Caco-2 (cell line): Measurements from ENCODE around the gene SCN4B. TPM values are rescaled to one million over a fixed set of nuclear protein-coding genes. Genes with fewer than 3 reads are reported as not detected.

Source experiments
- BruUV-seq: library from RNA; stranded (reverse); fragments of 400-500 nt; replicated peaks from 2 replicates; lab custom pipeline; 2021; lab: Mats Ljungman, UMichigan
- CTCF ChIA-PET: fragments of 300-600 bp; sonication (Branson Sonifier 250); formaldehyde crosslinking; loops from one replicate; lab custom pipeline; 2022; ENCODE audit warnings: antibody characterized with exemption; lab: Charles Lee
- POLR2A ChIA-PET: fragments of 300-600 bp; sonication (Branson Sonifier 250); formaldehyde crosslinking; loops from one replicate; lab custom pipeline; 2022; ENCODE audit warnings: antibody characterized with exemption; lab: Charles Lee
- DNase-seq, 2 experiments: peaks; one replicate each; pipeline versions ENCODE4 v3.0.0 to v3.0.0-alpha.2; 2020 to 2022
- H3K27me3 ChIP-seq: replicated peaks from 2 replicates; pipeline ENCODE4 v1.6.0; 2011; ENCODE audit warnings: low read length; ENCODE audit not compliant: control insufficient read depth, insufficient read depth
- H3K36me3 ChIP-seq: 2 replicates; pipeline ENCODE4 v1.5.1; 2011; ENCODE audit warnings: low read length; ENCODE audit not compliant: control insufficient read depth, insufficient read depth
- H3K4me1 ChIP-seq: fragments of 250-450 bp; sonication (Bioruptor Pico); 2 replicates; pipeline ENCODE4 v1.5.1; 2020; ENCODE audit warnings: mild to moderate bottlenecking
- H3K4me3 ChIP-seq: 2 replicates; pipeline ENCODE4 v1.5.1; 2011; ENCODE audit warnings: low read depth, mild to moderate bottlenecking, control low read depth, low read length
- H3K9me3 ChIP-seq: fragments of 250-450 bp; sonication (Bioruptor Pico); 2 replicates; pipeline ENCODE4 v1.5.1; 2020; ENCODE audit warnings: mild to moderate bottlenecking, moderate library complexity
- H3K27ac Mint-ChIP-seq: one replicate; pipeline ENCODE4 v1.8.0; 2022; ENCODE audit warnings: mixed read lengths; ENCODE audit not compliant: unreplicated experiment
- H3K27me3 Mint-ChIP-seq: one replicate; pipeline ENCODE4 v1.8.0; 2022; ENCODE audit warnings: mixed read lengths; ENCODE audit not compliant: insufficient read depth, unreplicated experiment
- H3K36me3 Mint-ChIP-seq: one replicate; pipeline ENCODE4 v1.8.0; 2022; ENCODE audit warnings: mild to moderate bottlenecking, mixed read lengths; ENCODE audit not compliant: insufficient read depth, unreplicated experiment
- H3K4me1 Mint-ChIP-seq: one replicate; pipeline ENCODE4 v1.8.0; 2022; ENCODE audit warnings: low read depth, mixed read lengths; ENCODE audit not compliant: unreplicated experiment
- H3K4me3 Mint-ChIP-seq: one replicate; pipeline ENCODE4 v1.8.0; 2022; ENCODE audit warnings: mild to moderate bottlenecking, moderate library complexity, mixed read lengths; ENCODE audit not compliant: unreplicated experiment
- H3K9me3 Mint-ChIP-seq: one replicate; pipeline ENCODE4 v1.8.0; 2022; ENCODE audit warnings: mixed read lengths; ENCODE audit not compliant: unreplicated experiment
- intact Hi-C: fragments of 100-400 bp; cut with micrococcal nuclease; formaldehyde crosslinking; loops from one replicate; pipeline ENCODE4 v1.10.0; 2022; ENCODE audit not compliant: unreplicated experiment
- total RNA-seq: library from RNA; stranded (reverse); gene quantifications from 2 replicates; pipeline ENCODE4 v1.2.3, GENCODE V29; 2022
- TF ChIP-seq, protein P1 (sequence below), 2 experiments: fragments of 200-600 bp in 1 of 2; IDR thresholded peaks; 1 replicate in 1 of 2; 2 replicates in 1 of 2; pipeline versions ENCODE4 v1.5.1 to v1.8.0; 2011 to 2022; ENCODE audit warnings: antibody characterized with exemption in 1 of 2, control low read depth in 1 of 2, inconsistent platforms in 1 of 2, low read depth in 1 of 2, low read length in 1 of 2, mild to moderate bottlenecking in 1 of 2, moderate library complexity in 1 of 2; ENCODE audit not compliant: insufficient read depth in 1 of 2, severe bottlenecking in 1 of 2, unreplicated experiment in 1 of 2

The SCN4B gene
- total RNA-seq, 1 experiment from 2014 or later: 0.70 TPM

GRCh38 chr11:118095967-118096367, 56.7 kb downstream of the SCN4B start:
- POLR2A ChIA-PET: interaction anchor here (0.6 to 1.0 kb wide), 3 partner anchors 12 to 19 kb away, joined by 4 to 8 read pairs (median 5); partner anchors contain the start of gene TMPRSS4
- peaks cover 64% of the 10 kb centered on the region for H3K4me1 ChIP-seq
- no peak overlapping the region for H3K4me3 ChIP-seq

DNA sequence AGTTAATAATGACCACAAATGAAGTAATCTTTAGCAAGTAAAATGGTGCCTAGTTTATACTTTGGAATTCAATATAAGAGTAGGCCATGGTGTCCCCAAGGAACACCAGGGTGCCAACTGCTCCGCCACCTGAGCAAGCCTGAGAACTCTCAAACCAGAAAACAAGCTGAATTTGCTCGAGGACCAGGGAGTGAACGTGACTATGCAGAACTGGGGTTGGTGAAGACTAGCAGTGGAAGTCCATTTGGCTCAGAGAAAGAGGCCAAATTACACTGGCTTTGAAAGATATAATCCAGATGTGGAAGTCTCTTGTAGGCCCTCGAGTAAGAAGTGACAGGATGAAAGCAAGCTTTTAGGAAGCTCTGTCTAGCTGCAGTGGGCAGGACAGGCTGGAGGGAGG, 57.1 kb downstream of the SCN4B start:
- ChIA-PET CTCF (interaction anchor here (0.5 to 1.5 kb wide), 12 partner anchors 10 to 278 kb away, joined by 3 to 19 read pairs (median 4); partner anchors contain the start of gene TMPRSS4), POLR2A (interaction anchor here (0.6 to 1.0 kb wide), 3 partner anchors 11 to 19 kb away, joined by 4 to 8 read pairs (median 5); partner anchors contain the start of gene TMPRSS4)
- Mint-ChIP-seq H3K27me3 (no peaks in the 10 kb centered on the region), H3K4me3 (peak overlapping the region; percentile 16), H3K9me3 (no peaks in the 10 kb centered on the region), H3K4me1 (peaks cover 55% of the 10 kb centered on the region), H3K27ac (peak overlapping the region; percentile 7), H3K36me3 (peaks cover 7% of the 10 kb centered on the region)
- Histone ChIP-seq H3K4me1 (peaks cover 67% of the 10 kb centered on the region), H3K36me3 (peaks cover 4% of the 10 kb centered on the region; the same call in 1 of the 2 replicates), H3K4me3 (no peak overlapping the region), H3K27me3 (no peaks in the 10 kb centered on the region), H3K9me3 (no peaks in the 10 kb centered on the region)
- BruUV-seq: TSS peak; percentile 1
- TF ChIP-seq, protein P1, sequence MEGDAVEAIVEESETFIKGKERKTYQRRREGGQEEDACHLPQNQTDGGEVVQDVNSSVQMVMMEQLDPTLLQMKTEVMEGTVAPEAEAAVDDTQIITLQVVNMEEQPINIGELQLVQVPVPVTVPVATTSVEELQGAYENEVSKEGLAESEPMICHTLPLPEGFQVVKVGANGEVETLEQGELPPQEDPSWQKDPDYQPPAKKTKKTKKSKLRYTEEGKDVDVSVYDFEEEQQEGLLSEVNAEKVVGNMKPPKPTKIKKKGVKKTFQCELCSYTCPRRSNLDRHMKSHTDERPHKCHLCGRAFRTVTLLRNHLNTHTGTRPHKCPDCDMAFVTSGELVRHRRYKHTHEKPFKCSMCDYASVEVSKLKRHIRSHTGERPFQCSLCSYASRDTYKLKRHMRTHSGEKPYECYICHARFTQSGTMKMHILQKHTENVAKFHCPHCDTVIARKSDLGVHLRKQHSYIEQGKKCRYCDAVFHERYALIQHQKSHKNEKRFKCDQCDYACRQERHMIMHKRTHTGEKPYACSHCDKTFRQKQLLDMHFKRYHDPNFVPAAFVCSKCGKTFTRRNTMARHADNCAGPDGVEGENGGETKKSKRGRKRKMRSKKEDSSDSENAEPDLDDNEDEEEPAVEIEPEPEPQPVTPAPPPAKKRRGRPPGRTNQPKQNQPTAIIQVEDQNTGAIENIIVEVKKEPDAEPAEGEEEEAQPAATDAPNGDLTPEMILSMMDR (IDR thresholded peaks at IDR 0.05; ENCODE audit: insufficient read depth in 1 of 2, low read depth in 1 of 2, low read length in 1 of 2, severe bottlenecking in 1 of 2, unreplicated experiment in 1 of 2): no peak
- DNase-seq: no peak
- intact Hi-C loops: no loop called here

More at GRCh38 chr11:118095967-118096367, 56.7 kb downstream of the SCN4B start:
- H3K4me1 Mint-ChIP-seq: peaks cover 51% of the 10 kb centered on the region
- peaks cover 4% of the 10 kb centered on the region; the same call in 1 of the 2 replicates for H3K36me3 ChIP-seq
- no peaks in the 10 kb centered on the region for H3K9me3 ChIP-seq
- no peaks in the 10 kb centered on the region for H3K9me3 Mint-ChIP-seq
- TF ChIP-seq, protein P1 (IDR thresholded peaks at IDR 0.05; ENCODE audit: insufficient read depth in 1 of 2, low read depth in 1 of 2, low read length in 1 of 2, severe bottlenecking in 1 of 2, unreplicated experiment in 1 of 2): peak in 1 of 2 experiments; percentile 18
- peak in 1 of 2 experiments; percentile 60 for DNase-seq
- H3K27ac Mint-ChIP-seq: peak overlapping the region; percentile 7
- H3K27me3 ChIP-seq: no peaks in the 10 kb centered on the region
- H3K36me3 Mint-ChIP-seq: peaks cover 7% of the 10 kb centered on the region
- CTCF ChIA-PET: interaction anchor here (0.5 to 1.5 kb wide), 12 partner anchors 10 to 279 kb away, joined by 3 to 19 read pairs (median 4); partner anchors contain the start of gene TMPRSS4
- intact Hi-C loops: loop anchor here (1.0 kb wide), 2 partner anchors 20 to 49 kb away; no protein-coding TSS in a partner anchor
- BruUV-seq: no TSS peak
- peak overlapping the region; percentile 16 for H3K4me3 Mint-ChIP-seq
- no peaks in the 10 kb centered on the region for H3K27me3 Mint-ChIP-seq

GRCh38 chr11:118092907-118093571, 59.6 kb downstream of the SCN4B start:
- DNase-seq: peak; percentile 52 to 68
- H3K4me3 ChIP-seq: no peak overlapping the region
- no peaks in the 10 kb centered on the region for H3K9me3 Mint-ChIP-seq
- ChIA-PET POLR2A (no interaction called here), CTCF (no interaction called here)
- no peaks in the 10 kb centered on the region for H3K27me3 Mint-ChIP-seq
- peaks cover 60% of the 10 kb centered on the region for H3K4me1 ChIP-seq
- H3K4me1 Mint-ChIP-seq: peaks cover 53% of the 10 kb centered on the region
- peaks cover 4% of the 10 kb centered on the region; the same call in 1 of the 2 replicates for H3K36me3 ChIP-seq
- BruUV-seq: no TSS peak
- TF ChIP-seq, protein P1 (IDR thresholded peaks at IDR 0.05; ENCODE audit: insufficient read depth in 1 of 2, low read depth in 1 of 2, low read length in 1 of 2, severe bottlenecking in 1 of 2, unreplicated experiment in 1 of 2): no peak
- H3K36me3 Mint-ChIP-seq: peaks cover 14% of the 10 kb centered on the region
- H3K4me3 Mint-ChIP-seq: no peak overlapping the region
- no peak overlapping the region for H3K27ac Mint-ChIP-seq
- H3K27me3 ChIP-seq: no peaks in the 10 kb centered on the region
- peaks cover 2% of the 10 kb centered on the region; the same call in 1 of the 2 replicates for H3K9me3 ChIP-seq
- intact Hi-C loops: no loop called here
